Measurements from ENCODE around the gene TVP23C.
A peak's percentile ranks its signal among the peaks of the same experiment; 100 is the strongest.
"Not testable (repeated sequence)": the region's sequence is repeated elsewhere in the genome, so short reads cannot be mapped to it uniquely, and the experiment has no call there.

The TVP23C gene

GRCh38 chr17:15526292-15527218 lies 36.7 kb downstream of the TVP23C start:
- DNase-seq (ENCODE audit: low read depth) = not testable (repeated sequence)

GRCh38 chr17:15524990-15525985 lies 38.0 kb downstream of the TVP23C start:
- DNase-seq (ENCODE audit: low read depth) = not testable (repeated sequence)

- DNase-seq (ENCODE audit: low read depth) = no peak
These were observed 47.1 kb downstream of the TVP23C start for GRCh38 chr17:15516150-15516549.

GRCh38 chr17:15514469-15514868 lies 48.8 kb downstream of the TVP23C start:
- DNase-seq (ENCODE audit: low read depth) = no peak

- no peak for DNase-seq (ENCODE audit: low read depth)
These were observed 49.3 kb downstream of the TVP23C start for GRCh38 chr17:15513856-15514459.

GRCh38 chr17:15513058-15513791 lies 50.1 kb downstream of the TVP23C start:
- DNase-seq (ENCODE audit: low read depth) = no peak

- no peak for DNase-seq (ENCODE audit: low read depth)
These were observed 51.1 kb downstream of the TVP23C start for GRCh38 chr17:15512071-15512709.

GRCh38 chr17:15511142-15511541 lies 52.1 kb downstream of the TVP23C start:
- no peak for DNase-seq (ENCODE audit: low read depth)

- DNase-seq (ENCODE audit: low read depth) = peak; percentile 63
These were observed 52.9 kb downstream of the TVP23C start for GRCh38 chr17:15510361-15510760.

- DNase-seq (ENCODE audit: low read depth) = no peak
These were observed 54.2 kb downstream of the TVP23C start for GRCh38 chr17:15509095-15509494.

GRCh38 chr17:15508466-15508865 lies 54.8 kb downstream of the TVP23C start:
- DNase-seq (ENCODE audit: low read depth) = no peak

GRCh38 chr17:15507896-15508295 lies 55.4 kb downstream of the TVP23C start:
- no peak for DNase-seq (ENCODE audit: low read depth)

- DNase-seq (ENCODE audit: low read depth) = no peak
These were observed 56.3 kb downstream of the TVP23C start for GRCh38 chr17:15507001-15507400.

GRCh38 chr17:15505708-15506107 lies 57.6 kb downstream of the TVP23C start:
- DNase-seq (ENCODE audit: low read depth) = not testable (repeated sequence)

- DNase-seq (ENCODE audit: low read depth) = no peak
These were observed 59.6 kb downstream of the TVP23C start for GRCh38 chr17:15503731-15504130.

GRCh38 chr17:15502369-15503112 lies 60.7 kb downstream of the TVP23C start:
- peak; percentile 97 for DNase-seq (ENCODE audit: low read depth)

GRCh38 chr17:15501793-15502192 lies 61.5 kb downstream of the TVP23C start:
- DNase-seq (ENCODE audit: low read depth) = no peak

- no peak for DNase-seq (ENCODE audit: low read depth)
These were observed 62.0 kb downstream of the TVP23C start for GRCh38 chr17:15501282-15501681.

- no peak for DNase-seq (ENCODE audit: low read depth)
These were observed 65.2 kb downstream of the TVP23C start for GRCh38 chr17:15498107-15498506.

Measured in GM04504 (cell line).